Aorta (tissue), 5 donors: ENCODE measurements around the gene C20orf204. TPM values are rescaled to one million over a fixed set of nuclear protein-coding genes. Genes with fewer than 3 reads are reported as not detected.

Source experiments
- ATAC-seq: fragments of 200-7000 bp; cut with Tn5 transposase; one replicate; pipeline ENCODE4 v1.9.1; 2022; ENCODE audit warnings: moderate library complexity; ENCODE audit not compliant: low FRiP score
- DNase-seq, 2 donors: peaks; one replicate each; pipeline ENCODE4 v3.0.0-alpha.2; 2020
- H3K27ac ChIP-seq, 2 donors: one replicate each; pipeline ENCODE4 v1.5.1; 2013; ENCODE audit warnings: low read length in 2 of 2, mild to moderate bottlenecking in 2 of 2, moderate library complexity in 2 of 2, control low read depth in 1 of 2, inconsistent platforms in 1 of 2, low read depth in 1 of 2
- H3K27me3 ChIP-seq, 2 donors: one replicate each; pipeline ENCODE4 v1.6.1; 2013; ENCODE audit warnings: control low read depth in 1 of 2, low read length in 1 of 2, mild to moderate bottlenecking in 1 of 2, moderate library complexity in 1 of 2; ENCODE audit not compliant: insufficient read depth in 2 of 2, control insufficient read depth in 1 of 2
- H3K36me3 ChIP-seq, 2 donors: one replicate each; pipeline ENCODE4 v1.6.1; 2013; ENCODE audit warnings: control low read depth in 1 of 2, low read length in 1 of 2, mild to moderate bottlenecking in 1 of 2; ENCODE audit not compliant: insufficient read depth in 2 of 2, control insufficient read depth in 1 of 2
- H3K4me1 ChIP-seq, 2 donors: one replicate each; pipeline ENCODE4 v1.6.1; 2013; ENCODE audit warnings: low read length in 2 of 2, control low read depth in 1 of 2, mild to moderate bottlenecking in 1 of 2, moderate library complexity in 1 of 2; ENCODE audit not compliant: insufficient read depth in 2 of 2, control insufficient read depth in 1 of 2
- H3K4me3 ChIP-seq, 2 donors: one replicate each; pipeline ENCODE4 v1.5.1; 2013; ENCODE audit warnings: low read length in 2 of 2, control low read depth in 1 of 2, mild to moderate bottlenecking in 1 of 2
- H3K9me3 ChIP-seq: one replicate; pipeline ENCODE4 v1.6.1; 2013; ENCODE audit warnings: mild to moderate bottlenecking, low read length; ENCODE audit not compliant: control insufficient read depth
- WGBS, 2 donors: extraction: QIAGEN DNeasy Blood & Tissue Kit; methylation state at CpG; one replicate each; pipeline ENCODE4 v1.1.7; 2013; 5-methylcytosine and 5-hydroxymethylcytosine counted together
- intact Hi-C, 2 donors: fragments of 100-400 bp; cut with DNase I; formaldehyde crosslinking; loops; one replicate each; pipeline versions ENCODE4 v1.14.2 to v1.15.0; 2022
- polyA plus RNA-seq, 2 donors: library from polyadenylated mRNA; stranded (reverse); fragments of 200-250 nt; gene quantifications; one replicate each; pipeline ENCODE4 v1.2.3, GENCODE V29; 2013
- total RNA-seq, 2 donors: library from RNA; stranded (reverse); fragmentation: NEBNext Ultra II Directional; extraction: Animal tissue kit (Norgen Biotek cat#: 25700); gene quantifications; one replicate each; pipeline ENCODE4 v1.2.1, GENCODE V29; 2021
- donor health status: healthy with polysubstance abuse.
- donor health status: Bipolar disorder and iron deficiency.
- donor health status: DM: no; HTN: no; CAD: no.
- donor health status: DM: no; HTN: no; CAD: no.
- donor health status: DM: yes; HTN: yes; CAD: no.

Gene C20orf204
- total and polyA plus RNA-seq, 4 donors, result 1.7 to 2.8 (median 2.1) TPM; not detected in 1

DNA sequence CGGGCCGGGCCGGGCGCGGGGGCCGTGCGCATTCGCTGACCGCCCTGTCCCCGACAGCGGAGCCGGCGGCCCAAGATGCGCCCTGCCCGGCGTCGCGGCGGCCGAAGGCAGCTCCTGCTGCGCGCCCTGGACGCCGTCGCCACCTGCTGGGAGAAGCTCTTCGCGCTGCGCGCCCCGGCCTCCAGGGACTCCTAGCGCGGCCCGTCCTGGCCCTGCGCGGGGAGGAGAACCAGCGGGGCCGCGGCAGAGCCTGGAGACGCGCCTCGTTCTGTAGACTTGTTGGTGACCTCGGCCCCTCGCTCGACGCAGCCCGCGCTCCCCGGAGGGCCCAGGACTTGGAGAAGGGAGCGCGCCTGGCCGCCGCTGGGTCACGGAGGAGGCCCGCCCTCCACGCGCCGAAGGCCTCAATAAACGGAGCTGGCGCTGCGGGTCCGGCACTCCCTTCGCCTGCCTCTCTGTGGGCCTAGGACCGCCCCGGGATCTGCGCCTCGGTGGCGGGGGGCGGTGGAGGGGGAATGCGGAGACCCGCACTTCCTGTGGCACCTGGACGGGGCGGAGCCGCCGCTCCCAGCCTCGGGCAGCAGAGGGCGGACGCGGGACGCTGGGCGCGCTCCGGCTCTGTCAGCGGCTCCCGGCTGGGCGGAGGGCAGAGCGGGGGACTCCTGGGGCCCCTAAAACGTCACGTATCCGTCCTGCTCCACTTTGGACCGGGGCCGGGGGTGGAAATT lies 2.7 kb downstream of the C20orf204 start:
- intact Hi-C loops, result loop anchor here (1.0 to 2.0 kb wide), 2 partner anchors 82 kb away; no protein-coding TSS in a partner anchor
- peak; percentile 77 to 92 for DNase-seq
- no peak overlapping the region for H3K27ac ChIP-seq
- H3K27me3 ChIP-seq, result no peaks in the 10 kb centered on the region
- no peak overlapping the region for H3K4me3 ChIP-seq
- H3K9me3 ChIP-seq, result no peaks in the 10 kb centered on the region
- H3K4me1 ChIP-seq, result no peaks in the 10 kb centered on the region
- 0 to 1% methylated on average over 59 to 91 of the region's 91 CpGs for WGBS, 2 donors
- H3K36me3 ChIP-seq, result no peaks in the 10 kb centered on the region
- peak; percentile 88 for ATAC-seq

- Histone ChIP-seq H3K9me3 (no peaks in the 10 kb centered on the region), H3K27ac (no peak overlapping the region), H3K36me3 (no peaks in the 10 kb centered on the region), H3K4me1 (no peaks in the 10 kb centered on the region), H3K4me3 (no peak overlapping the region), H3K27me3 (no peaks in the 10 kb centered on the region)
- intact Hi-C loops, result loop anchor here (1.0 to 2.0 kb wide), 2 partner anchors 81 kb away; no protein-coding TSS in a partner anchor
- no peak for ATAC-seq
- WGBS, 2 donors, result 14 to 20% methylated on average over 17 of the region's 17 CpGs
- DNase-seq, result no peak
Measured at GRCh38 chr20:64039293-64040160, 3.5 kb downstream of the C20orf204 start.

DNA sequence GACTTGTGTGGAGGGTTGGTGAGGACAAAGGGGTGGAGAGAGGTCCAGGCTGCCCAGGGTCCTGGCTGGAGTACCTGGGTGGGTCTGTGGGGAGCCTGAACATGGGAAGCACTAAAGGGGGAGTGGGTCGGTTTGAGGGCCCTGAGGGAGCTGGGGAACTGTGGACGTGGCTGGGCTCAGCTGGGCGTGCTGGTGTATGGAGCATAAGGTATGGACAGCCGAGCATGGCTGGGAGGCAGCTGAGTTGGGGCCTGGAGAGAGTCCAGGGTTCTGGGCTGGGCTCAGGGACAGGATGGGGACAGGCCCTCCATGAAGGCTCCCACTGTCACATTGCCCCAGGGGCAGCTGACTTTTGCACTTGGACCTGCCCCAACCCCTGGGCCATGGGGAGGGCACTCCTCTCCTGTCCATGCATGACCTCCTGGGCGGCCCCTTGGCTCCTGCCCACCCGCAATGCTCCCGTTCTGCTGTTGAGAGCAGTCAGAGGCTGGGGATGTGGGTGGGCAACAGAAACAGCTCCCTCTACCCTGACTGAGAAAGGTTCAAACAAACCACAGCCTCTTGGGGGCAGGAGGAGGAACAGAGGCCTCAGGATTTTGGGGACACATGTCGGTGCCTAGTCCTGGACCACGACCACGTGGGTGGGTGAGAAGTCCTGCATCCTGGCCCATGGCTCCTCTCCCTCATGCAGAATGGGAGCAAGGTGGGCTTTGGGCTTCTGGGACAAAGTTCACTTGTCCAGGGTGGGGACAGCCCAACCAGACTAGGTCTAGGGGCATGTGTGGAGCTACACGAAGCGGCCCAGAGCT lies 4.5 kb downstream of the C20orf204 start:
- no peaks in the 10 kb centered on the region for H3K4me1 ChIP-seq
- H3K27ac ChIP-seq, result no peak overlapping the region
- no peaks in the 10 kb centered on the region for H3K36me3 ChIP-seq
- DNase-seq (no peak), ATAC-seq (no peak)
- H3K9me3 ChIP-seq, result no peaks in the 10 kb centered on the region
- WGBS, 2 donors, result 66 to 67% methylated on average over 12 of the region's 12 CpGs
- no peaks in the 10 kb centered on the region for H3K27me3 ChIP-seq
- intact Hi-C loops, result no loop called here
- no peak overlapping the region for H3K4me3 ChIP-seq

- H3K4me1 ChIP-seq, result no peaks in the 10 kb centered on the region
- 45 to 49% methylated on average over 15 of the region's 15 CpGs for WGBS, 2 donors
Measured at GRCh38 chr20:64041040-64041780, 5.2 kb downstream of the C20orf204 start.

GRCh38 chr20:64041781-64042053 lies 5.7 kb downstream of the C20orf204 start:
- no peaks in the 10 kb centered on the region for H3K27me3 ChIP-seq
- intact Hi-C loops, result no loop called here
- ATAC-seq, result no peak

More at GRCh38 chr20:64041040-64041780, 5.2 kb downstream of the C20orf204 start:
- H3K36me3 ChIP-seq, result no peaks in the 10 kb centered on the region
- DNase-seq (no peak), ATAC-seq (no peak)
- H3K27me3 ChIP-seq, result no peaks in the 10 kb centered on the region
- intact Hi-C loops, result no loop called here
- H3K9me3 ChIP-seq, result no peaks in the 10 kb centered on the region
- H3K27ac ChIP-seq, result no peak overlapping the region
- no peak overlapping the region for H3K4me3 ChIP-seq

DNA sequence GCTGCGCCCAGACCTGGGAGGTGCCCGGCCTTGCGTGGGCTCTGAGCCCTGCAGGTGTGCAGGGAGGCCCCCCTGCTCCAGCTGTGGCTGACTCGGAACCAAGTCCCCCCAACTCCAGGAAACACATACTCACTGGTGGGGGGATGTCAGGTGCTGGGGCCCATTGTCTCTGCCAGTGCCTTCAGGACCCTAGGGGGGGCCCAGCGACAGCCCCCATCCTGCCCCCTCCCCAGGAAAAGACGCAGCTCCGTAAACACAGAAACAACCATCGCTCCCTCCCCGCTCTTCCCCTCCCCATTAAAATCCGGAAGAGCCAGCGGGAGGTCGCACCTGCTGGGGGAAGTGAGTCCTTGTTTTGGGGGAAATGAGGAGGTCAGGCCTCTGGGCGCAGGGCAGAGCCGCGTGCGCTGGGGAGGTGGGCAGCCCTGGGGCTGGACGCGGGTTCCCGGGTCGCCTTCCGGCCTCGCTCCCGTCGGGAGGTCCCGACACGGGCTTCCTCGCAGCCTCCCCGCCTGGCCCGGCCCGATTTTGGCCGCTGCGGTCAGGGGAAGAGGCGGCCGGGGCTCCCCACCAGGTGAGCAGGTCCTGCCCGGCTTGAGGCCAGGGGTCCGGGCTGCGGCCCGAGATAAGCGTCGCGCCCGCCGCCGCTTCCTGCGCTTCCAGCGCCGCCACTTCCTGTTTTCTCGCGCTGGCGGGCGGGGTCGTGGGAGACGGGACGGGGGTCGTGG lies 6.2 kb downstream of the C20orf204 start:
- Histone ChIP-seq H3K4me3 (no peak overlapping the region), H3K27ac (no peak overlapping the region), H3K36me3 (no peaks in the 10 kb centered on the region), H3K27me3 (no peaks in the 10 kb centered on the region), H3K9me3 (no peaks in the 10 kb centered on the region), H3K4me1 (no peaks in the 10 kb centered on the region)
- WGBS, 2 donors, result 2% methylated on average over 47 to 55 of the region's 55 CpGs
- DNase-seq (no peak), ATAC-seq (no peak)
- intact Hi-C loops, result no loop called here

More at GRCh38 chr20:64041781-64042053, 5.7 kb downstream of the C20orf204 start:
- no peak overlapping the region for H3K27ac ChIP-seq
- no peaks in the 10 kb centered on the region for H3K4me1 ChIP-seq
- 5 to 9% methylated on average over 11 of the region's 11 CpGs for WGBS, 2 donors
- H3K36me3 ChIP-seq, result no peaks in the 10 kb centered on the region
- H3K4me3 ChIP-seq, result no peak overlapping the region
- no peak for DNase-seq
- no peaks in the 10 kb centered on the region for H3K9me3 ChIP-seq

- no peak overlapping the region for H3K4me3 ChIP-seq
- no peaks in the 10 kb centered on the region for H3K27me3 ChIP-seq
- H3K4me1 ChIP-seq, result no peaks in the 10 kb centered on the region
- H3K9me3 ChIP-seq, result no peaks in the 10 kb centered on the region
- ATAC-seq, result no peak
- DNase-seq, result no peak
- intact Hi-C loops, result no loop called here
- WGBS, 2 donors, result 92% methylated on average over 9 of the region's 9 CpGs
- no peaks in the 10 kb centered on the region for H3K36me3 ChIP-seq
- no peak overlapping the region for H3K27ac ChIP-seq
Measured at GRCh38 chr20:64043768-64044167, 7.8 kb downstream of the C20orf204 start.
